Measurements from ENCODE around the gene FANCM.

Gene FANCM

GRCh38 chr14:45104561-45104960 is 31.2 kb upstream of the FANCM start:
- TF ChIP-seq EZH2 (IDR thresholded peaks at IDR 0.05; ENCODE audit: borderline replicate concordance, low read depth, low read length, severe bottlenecking) = no peak
- no peak for TF ChIP-seq CTCF (IDR thresholded peaks at IDR 0.05; ENCODE audit: borderline replicate concordance, extremely low read depth, low read length, poor library complexity, severe bottlenecking)
- Histone ChIP-seq H2AFZ (ENCODE audit: low read depth, low read length) (no peak overlapping the region), H3K36me3 (ENCODE audit: insufficient read depth, low read length) (peaks cover 94% of the 10 kb centered on the region), H3K4me2 (ENCODE audit: insufficient read depth, low read length) (no peak overlapping the region), H3K4me3 (ENCODE audit: low read depth in 1 of 2, low read length in 2 of 2) (no peak overlapping the region), H3K4me1 (ENCODE audit: insufficient read depth, low read length) (no peaks in the 10 kb centered on the region), H3K9ac (ENCODE audit: low read depth, low read length) (no peak overlapping the region), H3K27ac (ENCODE audit: low read length) (no peak overlapping the region), H3K79me2 (ENCODE audit: insufficient read depth, low read length) (peaks cover 16% of the 10 kb centered on the region; the same call in 1 of the 2 replicates), H3K27me3 (ENCODE audit: insufficient read depth, low read length, poor library complexity) (no peaks in the 10 kb centered on the region), H4K20me1 (ENCODE audit: insufficient read depth, low read length) (0 out of 2 replicates have a peak, but pooled peaks cover 3% of the 10 kb centered on the region), H3K9me3 (ENCODE audit: insufficient read depth, low read length, severe bottlenecking) (no peaks in the 10 kb centered on the region)
- no peak for ATAC-seq (ENCODE audit: insufficient read depth, low read depth)
- no peak for DNase-seq

- Histone ChIP-seq H3K27me3 (ENCODE audit: insufficient read depth, low read length, poor library complexity) (no peaks in the 10 kb centered on the region), H3K9me3 (ENCODE audit: insufficient read depth, low read length, severe bottlenecking) (no peaks in the 10 kb centered on the region), H3K27ac (ENCODE audit: low read length) (no peak overlapping the region), H4K20me1 (ENCODE audit: insufficient read depth, low read length) (peaks cover 9% of the 10 kb centered on the region; the same call in 1 of the 2 replicates), H3K4me1 (ENCODE audit: insufficient read depth, low read length) (no peaks in the 10 kb centered on the region), H3K4me2 (ENCODE audit: insufficient read depth, low read length) (no peak overlapping the region), H2AFZ (ENCODE audit: low read depth, low read length) (no peak overlapping the region), H3K9ac (ENCODE audit: low read depth, low read length) (no peak overlapping the region), H3K4me3 (ENCODE audit: low read depth in 1 of 2, low read length in 2 of 2) (no peak overlapping the region), H3K79me2 (ENCODE audit: insufficient read depth, low read length) (peaks cover 3% of the 10 kb centered on the region), H3K36me3 (ENCODE audit: insufficient read depth, low read length) (peaks cover 97% of the 10 kb centered on the region)
- ATAC-seq (ENCODE audit: insufficient read depth, low read depth) (no peak), DNase-seq (no peak)
- no peak for TF ChIP-seq CTCF (IDR thresholded peaks at IDR 0.05; ENCODE audit: borderline replicate concordance, extremely low read depth, low read length, poor library complexity, severe bottlenecking)
- no peak for TF ChIP-seq EZH2 (IDR thresholded peaks at IDR 0.05; ENCODE audit: borderline replicate concordance, low read depth, low read length, severe bottlenecking)
Measured at GRCh38 chr14:45112896-45113781, 22.6 kb upstream of the FANCM start.

- Histone ChIP-seq H3K79me2 (ENCODE audit: insufficient read depth, low read length) (peaks cover 3% of the 10 kb centered on the region), H3K36me3 (ENCODE audit: insufficient read depth, low read length) (peaks cover 97% of the 10 kb centered on the region), H4K20me1 (ENCODE audit: insufficient read depth, low read length) (peaks cover 9% of the 10 kb centered on the region; the same call in 1 of the 2 replicates), H2AFZ (ENCODE audit: low read depth, low read length) (no peak overlapping the region), H3K4me1 (ENCODE audit: insufficient read depth, low read length) (no peaks in the 10 kb centered on the region), H3K27me3 (ENCODE audit: insufficient read depth, low read length, poor library complexity) (no peaks in the 10 kb centered on the region), H3K4me3 (ENCODE audit: low read depth in 1 of 2, low read length in 2 of 2) (no peak overlapping the region), H3K9ac (ENCODE audit: low read depth, low read length) (no peak overlapping the region), H3K9me3 (ENCODE audit: insufficient read depth, low read length, severe bottlenecking) (no peaks in the 10 kb centered on the region), H3K4me2 (ENCODE audit: insufficient read depth, low read length) (no peak overlapping the region), H3K27ac (ENCODE audit: low read length) (no peak overlapping the region)
- no peak for ATAC-seq (ENCODE audit: insufficient read depth, low read depth)
- TF ChIP-seq CTCF (IDR thresholded peaks at IDR 0.05; ENCODE audit: borderline replicate concordance, extremely low read depth, low read length, poor library complexity, severe bottlenecking) (no peak), EZH2 (IDR thresholded peaks at IDR 0.05; ENCODE audit: borderline replicate concordance, low read depth, low read length, severe bottlenecking) (no peak)
- DNase-seq = no peak
Measured at GRCh38 chr14:45114327-45114726, 21.4 kb upstream of the FANCM start.

Measured in DND-41 (cell line).